GM18951 (cell line): ENCODE results near the gene LILRA2.

Experiments used
- POLR2A ChIP-seq: IDR thresholded peaks from 4 replicates; pipeline ENCODE4 v1.6.1; 2011; ENCODE audit warnings: mild to moderate bottlenecking; ENCODE audit not compliant: insufficient read length, insufficient read depth; ENCODE audit errors: extremely low read depth
- in situ Hi-C: fragments of 300-500 bp; cut with MboI; formaldehyde crosslinking; loops from one replicate; pipeline ENCODE4 v1.12.0; 2022; ENCODE audit warnings: low sequenced_read_pairs, mixed read lengths, inconsistent platforms; ENCODE audit not compliant: unreplicated experiment

Gene LILRA2

DNA sequence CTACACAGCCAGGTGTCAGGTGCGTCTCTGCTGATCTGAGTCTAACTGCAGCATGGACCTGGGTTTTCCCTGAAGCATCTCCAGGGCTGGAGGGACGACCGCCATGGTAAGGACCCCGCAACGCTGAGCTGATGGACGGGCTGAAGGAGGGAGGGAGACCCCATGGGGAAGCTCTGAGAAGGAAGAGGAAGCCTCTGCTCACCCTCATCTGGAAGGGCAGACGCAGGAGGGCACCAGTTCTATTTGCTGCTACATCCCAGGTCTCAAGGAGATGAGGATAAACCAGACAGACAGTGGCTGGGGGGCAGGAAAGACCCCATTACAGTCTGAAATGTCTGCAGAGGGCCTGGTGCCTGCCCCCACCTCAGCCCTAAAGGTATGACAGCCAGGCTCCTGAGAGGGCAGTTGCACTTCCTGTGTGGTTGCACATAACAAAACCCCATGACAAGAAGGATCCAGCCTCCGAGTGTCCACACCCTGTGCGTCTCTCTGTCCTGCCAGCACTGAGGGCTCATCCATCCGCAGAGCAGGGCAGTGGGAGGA lies at the start of gene LILRA2:
Gene LILRA2 (plus strand): TSS at position 461 of the 543 bp plus-strand sequence. CDS start 89 bp downstream, outside the sequence.
- in situ Hi-C loops: no loop called here
- TF ChIP-seq POLR2A: no peak

DNA sequence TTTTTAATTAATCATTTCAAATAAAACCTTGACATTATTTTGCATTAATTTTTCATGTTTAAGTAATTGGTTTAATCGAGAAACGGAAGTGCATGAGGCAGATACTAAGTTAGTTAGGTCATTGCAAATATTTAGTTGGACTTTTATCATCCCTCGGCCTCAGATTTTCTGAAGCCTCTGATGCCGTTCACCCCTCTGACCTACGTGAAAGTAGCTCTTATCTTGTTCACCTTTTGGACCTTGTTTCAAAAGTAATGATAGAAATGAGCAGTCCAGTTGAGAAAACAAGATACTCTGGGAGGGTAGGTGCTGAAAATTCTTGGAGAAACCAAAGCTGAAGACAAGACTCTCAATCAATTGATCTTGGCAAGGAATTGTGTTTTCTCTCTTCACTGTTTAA lies 48.0 kb upstream of the LILRA2 start:
- no peak for TF ChIP-seq POLR2A

DNA sequence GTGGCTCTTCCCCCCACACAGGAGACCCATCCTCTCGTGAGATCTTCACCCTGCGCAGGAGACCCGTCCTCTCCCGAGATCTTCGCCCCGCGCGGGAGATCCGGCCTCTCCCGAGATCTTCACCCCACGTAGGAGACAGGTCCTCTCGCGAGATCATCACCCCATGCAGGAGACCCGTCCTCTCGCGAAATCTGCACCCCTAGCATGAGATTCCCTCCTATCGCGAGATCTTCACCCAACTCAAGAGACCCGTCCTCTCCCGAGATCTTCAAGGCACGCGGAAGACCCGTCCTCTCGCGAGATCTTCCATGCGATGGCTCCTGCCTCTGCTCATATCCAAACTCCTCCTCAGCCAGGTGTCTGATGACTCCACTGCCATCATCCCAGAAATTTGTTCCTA lies 46.6 kb upstream of the LILRA2 start:
- TF ChIP-seq POLR2A: no peak
- in situ Hi-C loops: no loop called here

More for the DNA sequence above, 48.0 kb upstream of the LILRA2 start:
- in situ Hi-C loops: no loop called here

DNA sequence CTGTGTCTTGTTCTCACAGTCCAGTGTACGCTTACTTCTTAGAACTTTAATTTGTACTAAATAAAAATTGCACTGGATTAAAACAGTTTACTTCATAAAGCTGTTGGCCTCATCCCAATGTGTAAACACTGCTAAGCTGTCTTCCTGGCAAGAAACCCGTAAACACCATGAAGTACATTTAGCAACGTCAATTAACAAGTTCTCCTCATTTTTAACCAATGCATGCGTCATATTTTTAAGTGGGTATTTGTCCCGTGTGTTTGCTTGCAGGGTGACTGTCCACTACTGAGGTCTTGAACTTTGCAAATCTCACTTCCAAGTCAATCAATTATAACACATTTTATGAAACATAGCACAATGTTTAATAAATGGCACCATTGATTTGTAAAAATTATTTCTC lies 42.7 kb upstream of the LILRA2 start:
- in situ Hi-C loops: no loop called here
- TF ChIP-seq POLR2A: no peak

DNA sequence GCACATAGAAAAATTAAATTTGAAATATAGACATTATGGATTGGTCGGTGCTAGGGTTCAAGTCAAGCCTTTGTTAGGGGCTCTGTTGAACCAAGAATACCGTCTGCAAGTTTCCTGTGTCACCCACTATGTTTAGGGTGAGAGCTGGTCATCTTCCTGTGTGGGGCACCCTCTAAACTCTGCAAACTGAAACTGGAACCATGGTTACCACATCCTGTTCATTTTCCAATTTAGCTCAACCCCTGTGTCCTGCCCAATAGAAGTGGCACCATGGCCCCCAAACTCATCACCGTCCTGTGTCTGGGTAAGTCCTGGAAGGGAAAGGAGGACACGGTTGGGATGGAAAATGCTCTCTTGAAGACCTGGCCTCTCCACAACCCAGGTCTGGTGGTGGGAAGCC lies 41.1 kb upstream of the LILRA2 start:
- peak; percentile 21 for TF ChIP-seq POLR2A
- in situ Hi-C loops: no loop called here

DNA sequence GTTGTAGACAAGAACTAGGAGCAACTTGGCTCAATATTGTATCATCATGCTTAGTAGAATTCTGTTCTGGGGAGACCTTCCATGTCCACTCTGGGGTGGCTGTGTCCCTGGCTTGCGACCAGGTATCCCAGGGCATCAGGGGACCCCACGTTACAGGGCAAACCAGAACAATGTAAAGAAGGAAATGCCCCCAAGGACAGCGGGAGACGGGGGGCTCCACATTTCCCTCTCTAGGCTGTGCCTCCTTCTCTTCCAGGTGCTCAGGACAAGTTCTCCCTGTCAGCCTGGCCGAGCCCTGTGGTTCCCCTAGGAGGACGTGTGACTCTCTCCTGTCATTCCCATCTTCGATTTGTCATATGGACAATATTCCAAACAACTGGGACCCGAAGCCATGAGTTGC lies 40.1 kb upstream of the LILRA2 start:
- no peak for TF ChIP-seq POLR2A
- in situ Hi-C loops: no loop called here

DNA sequence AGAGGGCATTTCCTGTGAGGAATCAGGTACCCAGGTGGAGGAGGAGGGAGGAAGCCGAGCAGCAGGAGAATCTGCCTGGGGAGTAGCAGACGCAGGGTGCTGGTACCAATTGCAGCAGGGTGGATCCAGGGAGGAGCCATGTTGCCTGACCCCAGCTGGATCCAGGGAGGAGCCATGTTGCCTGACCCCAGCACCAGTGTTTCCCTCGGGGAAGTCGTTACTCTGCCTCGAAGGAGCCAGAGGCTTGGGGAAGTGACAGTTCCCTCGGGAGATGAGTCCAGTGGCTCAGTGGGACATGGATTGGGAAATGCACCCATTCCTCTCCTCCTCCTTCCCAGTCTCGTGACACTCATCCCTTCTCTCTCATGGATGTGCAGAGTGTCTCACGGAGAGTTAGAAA lies 39.4 kb upstream of the LILRA2 start:
- in situ Hi-C loops: no loop called here
- no peak for TF ChIP-seq POLR2A

DNA sequence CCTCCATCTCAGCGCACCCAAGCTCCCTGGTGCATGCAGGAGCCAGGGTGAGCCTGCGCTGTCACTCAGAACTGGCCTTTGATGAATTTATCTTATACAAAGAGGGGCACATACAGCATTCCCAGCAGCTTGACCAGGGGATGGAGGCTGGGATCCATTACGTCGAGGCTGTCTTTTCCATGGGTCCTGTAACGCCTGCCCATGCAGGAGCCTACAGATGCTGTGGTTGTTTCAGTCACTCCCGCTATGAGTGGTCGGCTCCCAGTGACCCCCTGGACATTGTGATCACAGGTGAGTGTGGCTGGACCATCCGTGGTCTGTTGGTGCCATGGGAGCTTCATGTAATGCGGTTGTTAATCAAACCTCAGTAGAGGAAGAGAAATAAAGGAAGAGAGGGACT lies 38.0 kb upstream of the LILRA2 start:
- TF ChIP-seq POLR2A: no peak
- in situ Hi-C loops: no loop called here

DNA sequence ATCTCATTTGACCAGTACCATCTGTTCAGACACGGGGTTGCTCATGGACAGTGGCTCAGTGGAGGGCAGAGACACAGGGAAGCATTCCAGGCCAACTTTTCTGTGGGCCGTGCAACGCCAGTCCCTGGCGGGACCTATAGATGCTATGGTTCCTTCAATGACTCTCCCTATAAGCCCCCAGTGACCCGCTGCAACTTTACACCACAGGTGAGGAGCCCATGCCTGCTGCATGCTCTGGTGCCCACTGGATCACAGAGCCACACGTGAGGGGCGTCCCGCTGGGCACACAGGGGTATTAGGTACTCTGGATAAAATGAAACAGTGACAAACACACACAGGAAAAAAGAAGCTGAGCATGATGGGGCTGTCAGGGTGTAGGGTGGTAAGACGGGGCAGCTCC lies 36.6 kb upstream of the LILRA2 start:
- no peak for TF ChIP-seq POLR2A
- in situ Hi-C loops: no loop called here

DNA sequence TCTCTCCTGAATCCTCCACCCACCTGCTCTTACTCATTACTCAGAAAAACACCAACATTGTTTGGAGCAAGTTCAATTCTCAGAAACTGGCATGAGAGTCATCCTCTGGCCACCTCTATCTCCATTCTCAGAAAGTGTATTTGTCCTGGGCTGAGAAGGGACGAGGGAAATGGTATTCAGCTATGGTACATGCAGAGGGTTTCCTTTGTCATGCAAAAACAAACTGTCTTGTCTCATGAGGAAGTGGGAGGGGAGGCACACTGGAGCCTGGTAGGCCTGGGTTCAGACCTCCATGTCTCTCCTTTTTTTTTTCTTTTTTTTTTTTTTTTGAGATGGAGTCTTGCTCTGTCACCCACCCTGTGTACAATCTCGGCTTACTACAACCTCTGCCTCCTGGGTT lies 31.9 kb upstream of the LILRA2 start:
- no peak for TF ChIP-seq POLR2A
- in situ Hi-C loops: no loop called here

DNA sequence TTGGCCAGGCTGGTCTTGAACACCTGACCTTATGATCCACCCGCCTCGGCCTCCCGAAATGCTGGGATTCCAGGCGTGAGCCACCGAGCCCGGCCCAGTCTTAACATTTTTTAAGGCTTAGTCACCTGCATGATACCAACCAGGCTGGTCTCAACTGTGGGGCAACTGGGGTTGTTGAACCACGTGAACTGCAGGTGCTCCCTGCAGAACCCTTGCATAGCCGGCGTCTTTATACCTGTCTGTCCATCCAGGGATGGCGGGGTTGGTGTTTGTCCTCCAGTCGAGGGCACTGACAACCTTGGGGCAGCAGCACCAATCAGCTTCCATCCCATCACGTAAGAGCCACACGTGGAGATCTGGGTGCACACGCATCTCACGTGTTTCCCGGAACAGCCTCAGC lies 24.8 kb upstream of the LILRA2 start:
- in situ Hi-C loops: no loop called here
- TF ChIP-seq POLR2A: no peak

DNA sequence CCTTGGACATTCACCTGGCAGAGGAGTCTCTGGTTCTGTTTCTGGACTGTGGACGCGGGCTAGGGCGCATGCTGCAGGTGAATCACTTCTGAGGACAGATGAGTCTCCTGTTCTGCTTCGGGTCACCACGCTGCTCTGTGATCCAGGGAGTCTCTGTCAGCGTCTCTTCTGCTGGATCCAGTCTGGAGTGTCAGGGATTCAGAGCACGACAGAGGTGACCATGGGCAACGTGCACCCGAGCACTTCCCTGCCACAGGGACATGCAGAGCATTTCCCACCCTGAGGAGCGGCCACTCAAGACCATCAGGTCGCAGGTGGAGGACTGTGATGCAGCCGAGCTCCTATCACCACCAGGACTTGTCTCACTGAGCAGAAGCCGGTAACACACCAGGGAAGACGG lies 24.4 kb upstream of the LILRA2 start:
- TF ChIP-seq POLR2A: no peak
- in situ Hi-C loops: no loop called here

DNA sequence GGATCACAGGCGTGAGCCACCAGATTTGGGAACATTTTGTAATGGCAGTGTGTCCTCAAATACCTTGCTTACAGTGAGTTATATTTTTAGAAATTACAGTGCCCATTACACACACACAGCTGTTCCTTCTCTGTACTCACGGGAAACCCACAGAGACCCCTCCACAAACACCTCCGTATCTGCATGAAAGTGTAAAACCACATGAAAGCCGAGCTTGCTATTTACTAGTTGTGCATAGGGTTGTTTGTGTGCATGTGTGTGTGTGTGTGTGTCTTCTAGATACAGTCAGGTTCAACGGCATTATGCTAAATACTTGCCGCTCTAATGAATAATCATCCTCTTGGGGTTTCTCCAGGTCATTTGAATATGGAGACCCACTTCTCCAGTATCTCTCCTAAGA lies 22.3 kb upstream of the LILRA2 start:
- in situ Hi-C loops: no loop called here
- no peak for TF ChIP-seq POLR2A

DNA sequence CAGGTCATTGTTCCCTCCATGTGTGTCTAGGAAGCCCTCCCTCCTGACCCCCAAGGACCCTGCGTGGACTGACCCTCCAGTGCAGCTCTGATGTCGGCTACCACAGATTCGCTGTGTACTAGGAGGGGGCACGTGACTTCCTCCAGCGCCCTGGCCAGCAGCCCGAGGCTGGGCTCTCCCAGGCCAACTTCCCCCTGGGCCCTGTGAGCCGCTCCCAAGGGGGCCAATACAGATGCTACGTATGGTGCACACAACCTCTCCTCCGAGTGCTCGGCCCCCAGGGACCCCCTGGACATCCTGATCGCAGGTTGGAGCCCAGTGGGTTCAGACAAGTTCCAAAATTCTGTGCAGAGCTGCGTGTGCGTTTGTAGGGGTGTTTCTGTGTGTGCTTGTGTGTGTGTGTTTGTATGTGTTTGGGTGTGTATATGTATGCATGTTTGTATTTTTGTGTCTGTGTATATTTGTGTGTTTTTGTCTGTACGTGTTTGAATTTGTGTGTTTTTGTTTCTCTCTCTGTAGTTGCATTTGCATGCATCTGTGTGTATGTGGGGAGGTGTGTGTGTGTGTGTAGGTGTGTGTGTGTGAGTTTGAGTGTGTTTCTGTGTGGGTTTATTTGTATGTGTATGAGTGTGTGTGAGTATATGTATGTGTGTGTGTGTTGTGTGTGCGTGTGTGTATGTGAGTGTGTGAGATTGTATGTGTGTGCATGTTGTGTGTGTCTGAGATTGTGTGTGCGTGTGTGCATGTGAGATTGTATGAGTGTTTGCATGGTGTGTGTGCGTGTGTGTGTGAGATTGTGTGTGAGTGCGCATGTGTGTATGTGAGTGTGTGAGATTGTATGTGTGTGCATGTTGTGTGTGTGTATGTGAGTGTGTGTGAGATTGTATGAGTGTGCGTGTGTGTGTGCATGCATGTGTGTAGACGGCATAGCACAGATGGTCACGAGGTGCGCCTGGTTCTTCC lies 21.4 kb upstream of the LILRA2 start:
- in situ Hi-C loops: no loop called here
- no peak for TF ChIP-seq POLR2A
